Keratinocyte (primary cell): ENCODE results near the gene SNCG. TPM values are rescaled to one million over a fixed set of nuclear protein-coding genes. Genes with fewer than 3 reads are reported as not detected.

Experiments used
- DNase-seq: peaks from one replicate; pipeline ENCODE4 v3.0.0-alpha.2; 2011; ENCODE audit warnings: low read depth, missing footprints, low spot score
- FAIRE-seq: peaks from 2 replicates; lab custom pipeline; 2011; peaks lifted over from hg19 to GRCh38; lab: Jason Lieb, UNC
- H2AFZ ChIP-seq: 2 replicates; pipeline ENCODE4 v1.6.0; 2012; ENCODE audit warnings: low read length, control low read depth, inconsistent platforms; ENCODE audit not compliant: control insufficient read depth
- H3K27ac ChIP-seq: 2 replicates; pipeline ENCODE4 v1.5.1; 2011; ENCODE audit warnings: low read length; ENCODE audit not compliant: control insufficient read depth, insufficient read depth
- H3K27me3 ChIP-seq: 3 replicates; pipeline ENCODE4 v1.6.0; 2011; ENCODE audit warnings: low read length; ENCODE audit not compliant: control insufficient read depth, insufficient read depth; ENCODE audit errors: extremely low read depth
- H3K36me3 ChIP-seq, 2 experiments: 2 replicates in 1 of 2; 3 replicates in 1 of 2; pipeline ENCODE4 v1.5.1; 2011; ENCODE audit warnings: low read length in 2 of 2, mild to moderate bottlenecking in 1 of 2; ENCODE audit not compliant: control insufficient read depth in 2 of 2, insufficient read depth in 2 of 2; ENCODE audit errors: extremely low read depth in 1 of 2
- H3K4me1 ChIP-seq: 3 replicates; pipeline ENCODE4 v1.5.1; 2011; ENCODE audit warnings: low read length; ENCODE audit not compliant: control insufficient read depth, insufficient read depth; ENCODE audit errors: extremely low read depth
- H3K4me2 ChIP-seq: 3 replicates; pipeline ENCODE4 v1.6.0; 2011; ENCODE audit warnings: low read depth, low read length; ENCODE audit not compliant: control insufficient read depth, insufficient read depth; ENCODE audit errors: extremely low read depth
- H3K4me3 ChIP-seq, 3 experiments: fragments of 200-600 bp in 1 of 3; sonication (generic) in 1 of 3; 2 replicates in 2 of 3; 3 replicates in 1 of 3; pipeline ENCODE4 v1.5.1; 2011 to 2016; ENCODE audit warnings: low read length in 3 of 3, mild to moderate bottlenecking in 3 of 3, control low read depth in 2 of 3, inconsistent platforms in 1 of 3, low read depth in 1 of 3, mixed read lengths in 1 of 3, mixed run types in 1 of 3, moderate library complexity in 1 of 3; ENCODE audit not compliant: control insufficient read depth in 2 of 3, insufficient read depth in 2 of 3; ENCODE audit errors: extremely low read depth in 1 of 3
- H3K79me2 ChIP-seq: 2 replicates; pipeline ENCODE4 v1.6.0; 2012; ENCODE audit warnings: low read length; ENCODE audit not compliant: control insufficient read depth, insufficient read depth
- H3K9ac ChIP-seq: 3 replicates; pipeline ENCODE4 v1.6.0; 2011; ENCODE audit warnings: low read length; ENCODE audit not compliant: control insufficient read depth, insufficient read depth; ENCODE audit errors: extremely low read depth
- H3K9me1 ChIP-seq: 3 replicates; pipeline ENCODE4 v1.6.0; 2011; ENCODE audit warnings: low read length; ENCODE audit not compliant: control insufficient read depth, insufficient read depth; ENCODE audit errors: extremely low read depth
- H3K9me3 ChIP-seq: 2 replicates; pipeline ENCODE4 v1.5.1; 2012; ENCODE audit warnings: low read depth, low read length; ENCODE audit not compliant: control insufficient read depth
- H4K20me1 ChIP-seq: 3 replicates; pipeline ENCODE4 v1.6.0; 2011; ENCODE audit warnings: low read length; ENCODE audit not compliant: control insufficient read depth, insufficient read depth; ENCODE audit errors: extremely low read depth
- EZH2 ChIP-seq: IDR thresholded peaks from one replicate; pipeline ENCODE4 v1.6.1; 2012; ENCODE audit warnings: inconsistent platforms, mild to moderate bottlenecking, low read length, moderate library complexity
- dilution Hi-C: fragments of 300-500 bp; cut with MboI; formaldehyde crosslinking; loops from one replicate; pipeline ENCODE4 v1.7.0; 2020; ENCODE audit warnings: low sequenced_read_pairs; ENCODE audit not compliant: extremely low pct_ligation_motif_present
- polyA plus RNA-seq, 5 experiments: library from polyadenylated mRNA; depleted of rRNA in 3 of 5; stranded (reverse) in 3 of 5; stranded (forward) in 1 of 5; unstranded in 1 of 5; fragments of >200 nt; gene quantifications; 1 replicate in 1 of 5; 2 replicates in 3 of 5; 3 replicates in 1 of 5; pipeline versions ENCODE4 v1.2.1 to v1.2.3, GENCODE V29; 2011 to 2012; ENCODE audit warnings: missing spikeins in 2 of 5, low read depth in 1 of 5, low replicate concordance in 1 of 5
- TF ChIP-seq, protein P1 (sequence below), 3 experiments: IDR thresholded peaks in 1 of 3; conservative IDR thresholded peaks in 1 of 3; optimal IDR thresholded peaks in 1 of 3; 2 replicates in 2 of 3; 3 replicates in 1 of 3; pipeline versions ENCODE3 to v1.5.1; 2011; ENCODE audit warnings: low read length in 3 of 3, mild to moderate bottlenecking in 3 of 3, moderate library complexity in 2 of 3, control low read depth in 1 of 3, inconsistent platforms in 1 of 3; ENCODE audit not compliant: insufficient read depth in 2 of 3; ENCODE audit errors: extremely low read depth in 1 of 3

The SNCG gene
- polyA plus RNA-seq, 1 donor (not counting 4 experiments of a cell fraction or from before 2014, with no cell fraction given) = 6.8 TPM

DNA sequence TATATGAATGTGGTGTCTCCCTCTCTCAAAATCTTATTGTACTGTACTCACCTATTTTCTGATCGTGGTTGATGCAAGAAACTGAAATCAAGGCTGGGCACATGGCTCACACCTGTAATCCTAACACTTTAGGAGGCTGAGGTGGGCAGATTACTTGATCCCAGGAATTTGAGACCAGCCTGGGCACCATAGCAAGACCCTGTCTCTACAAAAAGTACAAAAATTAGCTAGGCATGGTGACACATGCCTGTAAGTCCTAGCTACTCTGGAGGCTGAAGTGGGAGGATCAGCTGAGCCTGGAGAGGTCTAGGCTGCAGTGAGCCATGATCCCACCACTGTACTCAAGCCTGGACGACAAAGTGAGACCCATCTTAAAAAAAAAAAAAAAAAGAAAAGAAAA lies 17.0 kb upstream of the SNCG start:
- H3K4me2 ChIP-seq = no peak overlapping the region
- no peak overlapping the region for H3K9ac ChIP-seq
- no peak overlapping the region for H3K27ac ChIP-seq
- no peak for FAIRE-seq
- dilution Hi-C loops = no loop called here
- H3K4me1 ChIP-seq = no peaks in the 10 kb centered on the region
- H3K9me1 ChIP-seq = no peaks in the 10 kb centered on the region
- peaks cover 7% of the 10 kb centered on the region in 2 experiments for H3K36me3 ChIP-seq
- no peaks in the 10 kb centered on the region for H3K79me2 ChIP-seq
- H4K20me1 ChIP-seq = no peaks in the 10 kb centered on the region
- DNase-seq = no peak
- no peak overlapping the region for H3K4me3 ChIP-seq
- TF ChIP-seq EZH2 = no peak
- TF ChIP-seq, protein P1, sequence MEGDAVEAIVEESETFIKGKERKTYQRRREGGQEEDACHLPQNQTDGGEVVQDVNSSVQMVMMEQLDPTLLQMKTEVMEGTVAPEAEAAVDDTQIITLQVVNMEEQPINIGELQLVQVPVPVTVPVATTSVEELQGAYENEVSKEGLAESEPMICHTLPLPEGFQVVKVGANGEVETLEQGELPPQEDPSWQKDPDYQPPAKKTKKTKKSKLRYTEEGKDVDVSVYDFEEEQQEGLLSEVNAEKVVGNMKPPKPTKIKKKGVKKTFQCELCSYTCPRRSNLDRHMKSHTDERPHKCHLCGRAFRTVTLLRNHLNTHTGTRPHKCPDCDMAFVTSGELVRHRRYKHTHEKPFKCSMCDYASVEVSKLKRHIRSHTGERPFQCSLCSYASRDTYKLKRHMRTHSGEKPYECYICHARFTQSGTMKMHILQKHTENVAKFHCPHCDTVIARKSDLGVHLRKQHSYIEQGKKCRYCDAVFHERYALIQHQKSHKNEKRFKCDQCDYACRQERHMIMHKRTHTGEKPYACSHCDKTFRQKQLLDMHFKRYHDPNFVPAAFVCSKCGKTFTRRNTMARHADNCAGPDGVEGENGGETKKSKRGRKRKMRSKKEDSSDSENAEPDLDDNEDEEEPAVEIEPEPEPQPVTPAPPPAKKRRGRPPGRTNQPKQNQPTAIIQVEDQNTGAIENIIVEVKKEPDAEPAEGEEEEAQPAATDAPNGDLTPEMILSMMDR (optimal IDR thresholded peaks at IDR 0.05 in 1 of 3, IDR thresholded peaks at IDR 0.05 in 1 of 3, conservative IDR thresholded peaks at IDR 0.05 in 1 of 3; ENCODE audit: extremely low read depth in 1 of 3, insufficient read depth in 2 of 3, low read length in 3 of 3) = no peak
- no peaks in the 10 kb centered on the region for H3K9me3 ChIP-seq
- H2AFZ ChIP-seq = no peak overlapping the region
- no peaks in the 10 kb centered on the region for H3K27me3 ChIP-seq

DNA sequence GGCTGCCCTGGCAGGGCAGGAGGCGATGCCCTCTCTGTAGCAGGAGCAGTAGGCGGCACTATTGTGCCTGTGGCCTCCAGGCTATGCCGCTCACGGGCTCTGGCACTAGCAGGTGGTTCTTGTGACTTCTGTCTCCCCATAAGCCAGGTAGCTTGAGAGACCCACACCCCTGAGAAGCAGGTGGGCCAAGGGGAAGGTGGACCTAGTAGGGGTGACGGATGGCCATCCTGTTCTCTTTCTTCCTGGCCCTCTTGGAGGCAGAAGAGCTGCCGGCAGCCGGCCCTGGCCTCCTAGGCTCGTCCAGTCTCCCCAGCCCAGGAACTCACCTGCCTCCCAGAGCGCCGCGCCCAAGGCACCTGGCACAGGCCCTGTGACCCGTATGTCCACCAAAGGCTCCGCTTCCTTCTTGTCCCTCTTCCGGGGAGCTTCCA lies 16.4 kb upstream of the SNCG start:
- H3K4me3 ChIP-seq = no peak overlapping the region
- TF ChIP-seq EZH2 = no peak
- TF ChIP-seq, protein P1 (optimal IDR thresholded peaks at IDR 0.05 in 1 of 3, IDR thresholded peaks at IDR 0.05 in 1 of 3, conservative IDR thresholded peaks at IDR 0.05 in 1 of 3; ENCODE audit: extremely low read depth in 1 of 3, insufficient read depth in 2 of 3, low read length in 3 of 3) = no peak
- FAIRE-seq = no peak
- no peaks in the 10 kb centered on the region for H3K4me1 ChIP-seq
- no peak overlapping the region for H3K27ac ChIP-seq
- peaks cover under 1 to 5% of the 10 kb centered on the region in 2 experiments for H3K36me3 ChIP-seq
- H3K27me3 ChIP-seq = no peaks in the 10 kb centered on the region
- no peak for DNase-seq
- dilution Hi-C loops = no loop called here
- no peak overlapping the region for H3K9ac ChIP-seq
- no peaks in the 10 kb centered on the region for H3K9me1 ChIP-seq
- no peak overlapping the region for H2AFZ ChIP-seq
- no peak overlapping the region for H3K4me2 ChIP-seq
- no peaks in the 10 kb centered on the region for H4K20me1 ChIP-seq
- H3K9me3 ChIP-seq = no peaks in the 10 kb centered on the region
- H3K79me2 ChIP-seq = no peaks in the 10 kb centered on the region
